Measurements from ENCODE around the gene JSRP1.

DNA sequence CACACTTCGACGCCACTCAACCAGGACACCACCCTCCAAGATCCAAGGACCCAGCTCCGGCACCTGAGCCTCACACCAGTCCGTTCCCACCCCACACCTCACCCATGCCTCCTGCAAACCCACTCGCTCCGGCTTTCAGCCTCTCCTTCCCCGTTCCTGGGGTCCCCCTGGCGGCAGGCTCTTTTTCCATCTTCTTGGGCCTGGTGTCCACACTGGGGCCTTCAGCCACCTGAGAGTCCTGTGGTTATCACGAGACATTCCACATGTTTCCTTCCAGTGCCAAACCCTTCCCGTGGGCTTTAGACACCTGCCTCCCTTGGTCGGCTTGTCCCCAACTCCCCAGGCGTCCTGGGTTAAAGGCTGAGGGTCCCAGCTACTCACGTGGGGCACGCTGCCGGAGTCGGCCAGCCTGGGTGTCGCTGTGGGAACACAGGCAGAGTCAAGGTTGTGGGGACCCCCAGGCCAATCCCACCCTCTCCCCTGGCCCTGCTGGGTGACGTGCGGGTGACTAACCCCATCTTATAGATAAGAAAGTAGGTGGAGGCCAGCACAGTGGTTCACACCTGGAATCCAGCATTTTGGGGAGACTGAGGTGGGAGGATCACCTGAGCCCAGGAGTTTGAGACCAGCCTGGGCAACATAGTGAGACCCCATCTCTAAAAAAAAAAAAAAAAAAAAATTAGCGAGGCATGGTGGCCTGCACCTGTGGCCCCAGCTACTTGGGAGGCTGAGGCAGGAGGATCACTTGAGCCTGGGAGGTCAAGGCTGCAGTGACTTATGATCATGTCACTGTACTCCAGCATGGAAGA lies 1.9 kb downstream of the JSRP1 start:
- TF ChIP-seq, protein P1, sequence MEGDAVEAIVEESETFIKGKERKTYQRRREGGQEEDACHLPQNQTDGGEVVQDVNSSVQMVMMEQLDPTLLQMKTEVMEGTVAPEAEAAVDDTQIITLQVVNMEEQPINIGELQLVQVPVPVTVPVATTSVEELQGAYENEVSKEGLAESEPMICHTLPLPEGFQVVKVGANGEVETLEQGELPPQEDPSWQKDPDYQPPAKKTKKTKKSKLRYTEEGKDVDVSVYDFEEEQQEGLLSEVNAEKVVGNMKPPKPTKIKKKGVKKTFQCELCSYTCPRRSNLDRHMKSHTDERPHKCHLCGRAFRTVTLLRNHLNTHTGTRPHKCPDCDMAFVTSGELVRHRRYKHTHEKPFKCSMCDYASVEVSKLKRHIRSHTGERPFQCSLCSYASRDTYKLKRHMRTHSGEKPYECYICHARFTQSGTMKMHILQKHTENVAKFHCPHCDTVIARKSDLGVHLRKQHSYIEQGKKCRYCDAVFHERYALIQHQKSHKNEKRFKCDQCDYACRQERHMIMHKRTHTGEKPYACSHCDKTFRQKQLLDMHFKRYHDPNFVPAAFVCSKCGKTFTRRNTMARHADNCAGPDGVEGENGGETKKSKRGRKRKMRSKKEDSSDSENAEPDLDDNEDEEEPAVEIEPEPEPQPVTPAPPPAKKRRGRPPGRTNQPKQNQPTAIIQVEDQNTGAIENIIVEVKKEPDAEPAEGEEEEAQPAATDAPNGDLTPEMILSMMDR (IDR thresholded peaks at IDR 0.05; ENCODE audit: poor library complexity, severe bottlenecking), result no peak
- TF ChIP-seq EZH2 (IDR thresholded peaks at IDR 0.05; ENCODE audit: borderline replicate concordance, insufficient read depth, low read length, poor library complexity, severe bottlenecking), result no peak
- no peak for TF ChIP-seq SMC3 (conservative IDR thresholded peaks at IDR 0.05; ENCODE audit: poor library complexity)
- no peak for TF ChIP-seq EP300 (conservative IDR thresholded peaks at IDR 0.05; ENCODE audit: poor library complexity, severe bottlenecking)
- TF ChIP-seq, protein P2, sequence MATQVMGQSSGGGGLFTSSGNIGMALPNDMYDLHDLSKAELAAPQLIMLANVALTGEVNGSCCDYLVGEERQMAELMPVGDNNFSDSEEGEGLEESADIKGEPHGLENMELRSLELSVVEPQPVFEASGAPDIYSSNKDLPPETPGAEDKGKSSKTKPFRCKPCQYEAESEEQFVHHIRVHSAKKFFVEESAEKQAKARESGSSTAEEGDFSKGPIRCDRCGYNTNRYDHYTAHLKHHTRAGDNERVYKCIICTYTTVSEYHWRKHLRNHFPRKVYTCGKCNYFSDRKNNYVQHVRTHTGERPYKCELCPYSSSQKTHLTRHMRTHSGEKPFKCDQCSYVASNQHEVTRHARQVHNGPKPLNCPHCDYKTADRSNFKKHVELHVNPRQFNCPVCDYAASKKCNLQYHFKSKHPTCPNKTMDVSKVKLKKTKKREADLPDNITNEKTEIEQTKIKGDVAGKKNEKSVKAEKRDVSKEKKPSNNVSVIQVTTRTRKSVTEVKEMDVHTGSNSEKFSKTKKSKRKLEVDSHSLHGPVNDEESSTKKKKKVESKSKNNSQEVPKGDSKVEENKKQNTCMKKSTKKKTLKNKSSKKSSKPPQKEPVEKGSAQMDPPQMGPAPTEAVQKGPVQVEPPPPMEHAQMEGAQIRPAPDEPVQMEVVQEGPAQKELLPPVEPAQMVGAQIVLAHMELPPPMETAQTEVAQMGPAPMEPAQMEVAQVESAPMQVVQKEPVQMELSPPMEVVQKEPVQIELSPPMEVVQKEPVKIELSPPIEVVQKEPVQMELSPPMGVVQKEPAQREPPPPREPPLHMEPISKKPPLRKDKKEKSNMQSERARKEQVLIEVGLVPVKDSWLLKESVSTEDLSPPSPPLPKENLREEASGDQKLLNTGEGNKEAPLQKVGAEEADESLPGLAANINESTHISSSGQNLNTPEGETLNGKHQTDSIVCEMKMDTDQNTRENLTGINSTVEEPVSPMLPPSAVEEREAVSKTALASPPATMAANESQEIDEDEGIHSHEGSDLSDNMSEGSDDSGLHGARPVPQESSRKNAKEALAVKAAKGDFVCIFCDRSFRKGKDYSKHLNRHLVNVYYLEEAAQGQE (IDR thresholded peaks at IDR 0.05; ENCODE audit: borderline replicate concordance), result no peak
- no peak for TF ChIP-seq POLR2AphosphoS5 (IDR thresholded peaks at IDR 0.05)
- no peak for TF ChIP-seq MXI1 (conservative IDR thresholded peaks at IDR 0.05; ENCODE audit: poor library complexity, severe bottlenecking)
- TF ChIP-seq TAF1 (IDR thresholded peaks at IDR 0.05; ENCODE audit: low read depth), result no peak

Measured in neural cell (in vitro differentiated cells).